GM18502 (cell line): ENCODE data around the gene WIPI1.

Experiments
- ATAC-seq: cut with Tn5 transposase; IDR thresholded peaks from one replicate; pipeline ENCODE4 v1.9.1; 2021; ENCODE audit warnings: mild to moderate bottlenecking; ENCODE audit not compliant: unreplicated experiment, poor library complexity

Gene WIPI1

GRCh38 chr17:68461589-68461988, 4.3 kb upstream of the WIPI1 start:
- ATAC-seq: no peak

DNA sequence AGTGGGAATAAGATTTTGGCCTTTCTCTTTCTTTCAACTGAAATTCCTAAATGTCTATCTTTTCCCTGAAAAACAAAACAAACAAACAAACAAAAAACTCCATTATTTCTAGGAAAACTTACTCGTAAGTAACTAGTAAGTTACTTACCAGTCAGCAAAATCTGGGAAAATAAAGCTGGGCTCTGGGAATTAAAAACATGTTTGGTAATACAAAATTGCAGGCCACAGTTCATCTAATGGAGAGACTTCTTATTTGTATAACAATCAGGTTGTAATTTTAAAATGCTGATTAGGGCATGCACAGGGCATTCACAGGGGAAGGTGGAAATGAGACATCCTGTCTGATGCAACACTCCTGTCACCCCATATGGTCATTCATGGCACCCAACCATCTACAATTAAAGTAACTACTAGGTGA, 3.8 kb upstream of the WIPI1 start:
- ATAC-seq: no peak

GRCh38 chr17:68460715-68461114, 3.4 kb upstream of the WIPI1 start:
- no peak for ATAC-seq

DNA sequence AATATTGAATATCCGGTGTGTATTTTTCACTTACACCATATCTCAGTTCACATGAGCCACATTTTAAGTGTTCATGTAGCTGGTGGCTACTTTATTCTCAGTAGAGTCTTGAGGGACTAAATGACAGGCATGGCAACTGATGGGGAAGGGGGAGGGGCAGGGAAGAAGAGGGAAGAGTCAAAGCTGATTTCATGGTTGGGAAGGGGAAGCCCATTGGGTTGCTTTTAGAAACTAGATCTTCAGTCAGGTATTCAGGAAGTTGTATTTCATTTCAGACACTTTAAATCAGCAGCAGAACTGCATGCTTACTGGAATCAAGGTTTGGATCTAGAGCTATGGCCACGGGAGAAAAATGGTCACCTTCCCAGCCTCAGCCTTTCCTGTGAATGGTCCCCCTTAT, 2.9 kb upstream of the WIPI1 start:
- ATAC-seq: no peak

- peak; percentile 25 for ATAC-seq
Observed at GRCh38 chr17:68459037-68459639, 1.8 kb upstream of the WIPI1 start.

GRCh38 chr17:68458260-68459036, 1.2 kb upstream of the WIPI1 start:
- no peak for ATAC-seq

- ATAC-seq: peak; percentile 79
Observed at GRCh38 chr17:68457539-68458259, 403 bp upstream of the WIPI1 start.

GRCh38 chr17:68456339-68457167, 743 bp downstream of the WIPI1 start:
- ATAC-seq: no peak

GRCh38 chr17:68455901-68456338, 1.4 kb downstream of the WIPI1 start:
- ATAC-seq: no peak

- ATAC-seq: no peak
Observed at GRCh38 chr17:68453991-68454665, 3.2 kb downstream of the WIPI1 start.

DNA sequence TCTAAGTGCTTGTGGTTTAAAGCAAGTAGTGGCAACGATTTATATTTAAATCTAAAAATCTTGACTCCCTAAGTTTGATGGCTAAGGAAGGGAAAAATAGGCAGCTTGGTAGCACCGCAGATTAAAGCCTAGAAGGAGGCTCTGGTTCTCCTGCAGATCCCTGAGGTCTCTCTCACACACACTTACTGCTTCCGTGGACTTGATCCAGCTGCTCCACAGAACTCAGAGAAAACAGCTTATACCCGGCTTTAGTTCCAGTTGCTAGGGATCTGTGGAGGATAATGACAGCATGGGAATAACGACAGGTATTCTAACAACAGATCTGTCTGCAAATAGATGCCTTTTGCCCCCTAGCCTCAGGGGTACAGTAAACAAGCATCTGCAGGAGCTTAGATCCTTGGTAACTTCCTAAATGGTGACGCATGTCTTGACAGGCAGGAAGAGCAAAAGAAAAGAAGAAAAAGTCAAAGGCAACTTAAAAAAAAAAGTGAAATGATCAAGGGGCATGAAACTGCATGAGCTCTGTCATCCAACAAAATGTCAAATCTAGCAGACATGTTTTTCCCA, 4.5 kb downstream of the WIPI1 start:
- ATAC-seq: no peak

- no peak for ATAC-seq
Observed at GRCh38 chr17:68451670-68452354, 5.5 kb downstream of the WIPI1 start.

DNA sequence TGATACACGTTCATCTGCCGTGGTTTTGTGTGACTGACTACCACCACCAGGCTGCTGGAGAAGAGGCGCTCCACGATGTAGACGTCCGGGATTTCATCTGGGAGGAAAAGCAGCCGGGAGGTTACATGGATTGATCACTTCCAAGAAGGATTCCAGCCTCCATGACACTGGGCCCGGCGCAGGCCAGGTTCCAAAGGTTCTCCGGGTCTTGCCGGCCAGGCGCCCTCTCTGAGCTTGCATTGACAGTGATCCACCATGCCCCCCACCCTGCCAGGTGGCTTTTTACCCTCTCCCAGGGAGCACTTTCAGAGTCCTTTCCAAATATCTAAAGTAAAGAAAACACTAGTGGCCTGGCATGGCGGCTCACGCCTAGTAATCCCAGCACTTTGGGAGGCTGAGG, 6.5 kb downstream of the WIPI1 start:
- no peak for ATAC-seq

DNA sequence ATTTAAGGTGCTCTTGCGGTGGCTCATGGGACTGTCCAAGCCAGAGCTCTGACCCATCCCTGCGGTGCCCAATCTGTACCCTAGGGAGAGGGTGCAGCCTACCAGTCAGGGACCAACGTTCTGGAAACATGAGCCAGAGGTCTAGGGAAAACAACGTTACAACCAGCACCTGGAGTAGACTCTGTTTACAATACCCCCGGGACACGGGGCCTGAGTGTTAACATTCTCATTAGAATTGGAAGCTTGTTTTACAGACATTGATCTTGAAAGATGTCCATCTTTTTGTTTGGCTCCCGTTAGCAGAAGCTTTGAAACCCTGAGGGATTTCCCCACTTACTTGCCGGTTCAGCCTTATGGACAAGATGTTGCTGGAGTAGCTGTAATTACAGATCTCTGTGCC, 6.9 kb downstream of the WIPI1 start:
- ATAC-seq: no peak

- no peak for ATAC-seq
Observed at GRCh38 chr17:68449021-68449739, 8.1 kb downstream of the WIPI1 start.

DNA sequence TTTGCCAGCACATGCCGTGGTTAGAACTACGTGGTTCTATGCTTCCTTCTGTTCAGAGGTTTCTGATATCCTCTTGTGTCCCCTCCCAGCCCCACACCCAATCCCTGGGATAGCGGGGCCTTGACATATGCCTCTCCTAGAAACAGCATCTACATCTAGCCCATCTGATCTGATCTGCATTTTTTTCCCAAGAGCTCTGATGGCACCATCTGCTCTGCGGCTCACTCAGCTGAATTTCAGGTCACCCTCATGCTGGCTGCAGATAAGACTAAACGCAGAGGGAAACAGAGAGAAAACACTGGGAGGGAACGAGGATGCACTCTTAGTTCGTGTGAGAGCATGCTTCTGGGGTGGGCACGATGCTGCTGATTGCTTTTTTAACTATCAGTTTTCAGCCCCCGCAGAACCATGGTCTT, 10.7 kb downstream of the WIPI1 start:
- no peak for ATAC-seq

DNA sequence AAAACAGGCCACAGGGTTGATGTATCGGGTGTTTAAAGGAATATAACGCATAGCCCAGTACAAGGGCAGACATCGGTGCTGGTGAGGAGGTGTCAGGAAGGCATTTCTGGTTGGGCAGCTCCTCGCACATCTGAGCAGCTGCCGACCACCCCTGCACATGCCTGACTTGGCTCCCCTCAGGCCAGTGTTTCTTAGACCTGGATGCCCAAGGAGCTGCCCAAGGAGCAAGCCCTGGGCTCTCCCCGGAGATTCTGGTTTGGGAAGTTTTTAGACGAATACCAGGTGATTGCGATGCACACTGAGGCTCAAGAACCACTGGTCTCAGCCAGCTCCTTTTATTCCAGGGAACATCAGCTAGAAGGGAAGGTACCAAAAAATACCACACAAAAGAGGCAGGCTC, 11.6 kb downstream of the WIPI1 start:
- no peak for ATAC-seq

- no peak for ATAC-seq
Observed at GRCh38 chr17:68443972-68444464, 13.3 kb downstream of the WIPI1 start.
